G401.6 (cell line): Measurements from ENCODE around the gene COL4A6.
"Not testable (repeated sequence)": the region's sequence is repeated elsewhere in the genome, so short reads cannot be mapped to it uniquely, and the experiment has no call there.

Experiments used
- FAIRE-seq: peaks from 2 replicates; lab custom pipeline; 2012; peaks lifted over from hg19 to GRCh38; lab: Jason Lieb, UNC

COL4A6 gene

DNA sequence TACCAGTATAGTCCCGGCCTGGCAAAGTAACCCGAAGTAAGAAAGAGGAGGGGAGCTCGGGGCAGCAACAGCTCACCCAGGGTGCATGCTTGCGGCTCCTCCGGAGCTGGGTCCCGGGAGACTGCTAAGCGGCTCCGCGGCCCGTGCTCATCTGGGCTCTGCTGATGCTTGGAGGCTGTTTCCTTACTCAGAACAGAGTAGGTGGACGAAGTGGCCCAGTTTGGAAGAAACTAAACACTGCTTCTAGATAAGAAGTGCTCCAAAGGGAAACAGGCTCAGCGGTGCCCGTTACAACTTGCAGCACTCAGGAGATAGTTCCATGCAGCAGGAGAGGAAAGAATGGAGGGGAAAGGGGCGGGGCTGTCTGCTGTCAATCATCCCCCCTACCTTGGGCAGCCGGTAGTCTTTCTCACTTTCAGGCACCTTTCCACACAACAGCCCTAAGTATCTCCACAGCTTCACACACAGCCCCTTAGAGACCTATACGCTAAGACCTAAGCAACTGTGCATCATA lies at the start of gene COL4A6:
Gene COL4A6 (minus strand): TSS at position 313 of the 514 bp plus-strand sequence. CDS start 226 bp downstream, at position 87.
- FAIRE-seq, result no peak

DNA sequence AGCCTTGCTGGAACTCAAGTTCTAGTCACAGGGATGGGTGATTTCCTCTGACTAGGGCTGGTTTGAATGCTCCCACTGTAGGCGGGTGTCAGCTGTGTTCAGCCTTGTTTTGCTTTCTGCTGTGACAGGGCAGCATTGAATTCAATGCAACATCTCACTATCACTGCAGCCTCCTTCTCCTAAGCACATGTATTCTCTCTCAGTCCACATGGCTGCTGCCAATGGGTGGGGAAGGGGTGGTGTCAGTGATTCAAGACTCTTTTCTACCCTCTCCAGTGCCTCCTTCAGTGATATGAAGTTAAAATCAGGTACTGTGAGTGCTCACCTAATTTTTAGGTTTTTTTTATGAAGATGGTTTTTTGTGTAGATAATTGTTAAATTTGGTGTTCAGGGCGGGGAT lies 47.7 kb upstream of the COL4A6 start:
- no peak for FAIRE-seq

DNA sequence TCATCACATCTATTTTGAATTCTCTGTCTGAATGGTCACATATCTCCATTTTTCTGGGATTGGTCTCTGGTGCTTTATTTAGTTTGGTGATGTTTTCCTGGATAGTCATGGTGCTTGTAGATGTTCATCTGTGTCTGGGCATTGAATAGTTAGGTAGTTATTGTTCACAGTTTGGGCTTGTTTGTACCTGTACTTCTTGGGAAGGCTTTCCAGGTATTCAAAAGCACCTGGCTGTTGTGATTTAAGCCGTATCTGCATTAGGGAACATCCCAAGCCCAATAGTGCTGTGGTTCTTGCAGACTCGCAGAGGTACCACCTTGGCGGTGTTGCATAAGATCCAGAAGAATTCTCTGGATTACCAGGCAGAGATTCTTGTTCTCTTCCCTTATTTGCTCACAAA lies 46.0 kb upstream of the COL4A6 start:
- FAIRE-seq, result no peak

DNA sequence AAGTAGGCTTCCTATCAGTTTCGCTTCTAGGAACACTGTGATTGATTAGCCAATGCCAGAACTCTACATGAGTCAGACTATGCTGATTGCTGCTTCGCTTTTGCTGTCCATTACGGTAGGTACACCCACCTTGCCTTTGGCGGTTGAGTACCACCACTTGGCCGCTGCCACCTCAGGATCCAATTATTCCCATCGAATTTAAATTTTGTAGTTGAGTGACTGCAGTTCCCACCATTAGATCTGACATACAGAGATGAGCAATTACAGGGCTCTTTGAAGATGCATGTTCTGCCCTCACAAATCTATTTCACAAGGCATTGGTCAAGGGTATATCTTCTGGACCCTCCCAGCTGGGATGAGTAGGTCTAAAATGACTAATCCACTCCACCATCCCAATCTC lies 43.3 kb upstream of the COL4A6 start:
- not testable (repeated sequence) for FAIRE-seq

DNA sequence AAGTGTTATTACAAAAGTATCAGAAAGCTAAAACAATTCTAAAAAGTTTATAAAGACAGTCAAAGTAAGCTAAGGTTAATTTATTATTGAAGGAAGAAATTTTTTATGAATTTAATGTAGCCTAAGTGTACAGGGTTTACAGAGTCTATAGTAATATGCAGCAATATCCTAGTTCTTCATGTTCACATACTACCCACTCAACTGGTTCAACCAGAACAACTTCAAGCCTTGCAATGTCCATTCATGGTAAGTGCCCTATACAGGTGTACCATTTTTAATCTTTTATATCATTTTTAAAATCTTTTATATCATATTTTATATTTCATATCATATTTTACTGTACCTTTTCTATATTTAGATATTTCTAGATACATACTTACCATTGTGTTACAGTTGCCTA lies 35.8 kb upstream of the COL4A6 start:
- no peak for FAIRE-seq

DNA sequence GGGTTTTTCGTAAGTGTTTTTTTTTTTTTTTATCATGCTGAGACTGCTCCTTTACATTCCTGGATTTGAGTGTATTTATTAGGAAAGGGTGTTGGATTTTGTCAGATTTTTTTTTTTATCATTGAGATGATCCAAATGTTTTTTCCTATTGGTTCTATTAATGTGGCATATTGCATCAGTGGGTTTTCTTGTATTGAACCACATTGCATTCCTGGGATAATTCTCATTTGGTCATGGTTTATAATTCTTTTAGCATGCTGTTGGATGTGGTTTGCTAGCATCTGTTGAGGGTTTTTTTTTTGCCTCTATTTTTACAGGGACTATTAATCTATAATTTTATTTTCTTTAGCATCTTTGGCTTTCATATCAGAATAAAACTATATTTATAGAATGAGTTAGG lies 30.3 kb upstream of the COL4A6 start:
- no peak for FAIRE-seq

DNA sequence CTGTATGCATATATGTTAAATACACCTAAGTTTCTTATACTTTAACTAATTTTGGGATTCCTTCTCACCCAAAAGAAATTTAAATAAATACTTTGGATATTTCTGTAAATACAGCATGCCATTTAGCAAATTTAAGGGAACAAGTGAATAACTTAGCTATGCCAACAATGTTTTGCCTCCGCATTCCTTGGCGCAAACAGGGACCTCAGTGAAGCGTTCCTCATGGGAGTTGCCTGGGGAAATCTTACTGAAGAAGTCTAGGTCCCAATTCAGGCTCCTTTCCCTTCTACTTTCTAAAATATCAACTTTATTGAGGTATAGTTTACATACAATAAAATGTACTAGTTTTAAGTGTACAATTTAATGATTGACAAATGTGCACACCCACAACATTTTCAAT lies 26.4 kb upstream of the COL4A6 start:
- FAIRE-seq, result no peak

DNA sequence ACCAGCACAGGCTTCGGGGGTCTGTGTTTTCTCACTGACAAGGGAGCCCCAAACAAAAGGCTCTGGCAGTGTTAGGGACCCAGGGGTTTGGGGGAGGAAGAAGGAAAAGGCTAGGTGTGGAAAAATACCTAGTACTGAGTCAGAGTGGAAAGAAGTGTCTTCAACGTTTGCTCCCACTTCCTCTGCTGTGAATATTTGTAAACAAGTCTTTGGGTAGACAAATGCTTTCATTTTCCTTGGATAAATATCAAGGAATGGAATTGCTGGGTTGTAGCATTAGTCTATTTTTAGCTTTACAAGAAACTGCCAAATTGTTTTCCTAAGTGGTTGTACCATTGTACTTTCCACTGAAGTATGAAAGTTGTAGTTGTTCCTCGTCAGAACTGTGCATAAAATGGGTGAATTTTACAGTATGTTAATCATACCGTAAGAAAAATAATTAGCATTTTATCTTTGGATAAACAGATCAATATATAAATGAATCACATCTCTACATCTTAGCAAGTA lies 18.8 kb upstream of the COL4A6 start:
- no peak for FAIRE-seq

DNA sequence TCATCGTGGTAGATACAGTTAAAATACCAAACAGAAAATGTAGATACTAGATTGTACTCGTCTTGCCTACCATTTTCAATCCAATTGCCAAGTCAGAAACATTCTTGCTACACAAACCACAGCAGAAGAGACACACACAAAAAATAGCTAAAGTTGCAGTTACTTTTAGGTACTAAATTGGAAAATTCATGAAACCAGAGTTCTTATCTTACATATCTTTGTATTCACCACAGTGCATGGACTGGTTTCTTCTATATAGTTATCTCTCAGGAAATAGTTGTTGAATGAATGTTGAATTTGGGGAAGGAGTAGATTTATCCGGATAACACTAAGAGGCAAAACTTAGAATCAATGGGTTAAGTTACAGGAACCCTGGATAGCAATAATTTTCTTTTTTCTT lies 15.6 kb upstream of the COL4A6 start:
- FAIRE-seq, result no peak

DNA sequence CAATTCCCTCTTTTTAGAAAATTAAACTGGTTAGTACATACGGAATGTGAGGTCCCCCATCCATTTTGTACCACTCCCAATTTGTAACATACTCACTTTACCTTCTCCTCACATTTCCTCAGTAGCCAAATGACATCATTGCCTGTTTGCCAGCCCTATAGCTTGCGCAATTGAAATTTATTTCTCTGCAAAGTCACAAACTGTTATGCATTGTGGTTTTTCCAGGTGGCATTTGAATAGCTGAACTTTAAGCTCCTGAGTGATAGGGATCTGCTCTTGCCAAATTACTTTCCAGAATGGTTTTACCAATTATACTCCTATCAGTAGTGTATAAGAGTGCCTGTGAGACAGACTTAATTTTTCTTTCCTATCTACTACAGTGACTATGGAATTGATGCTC lies 9.1 kb upstream of the COL4A6 start:
- no peak for FAIRE-seq

DNA sequence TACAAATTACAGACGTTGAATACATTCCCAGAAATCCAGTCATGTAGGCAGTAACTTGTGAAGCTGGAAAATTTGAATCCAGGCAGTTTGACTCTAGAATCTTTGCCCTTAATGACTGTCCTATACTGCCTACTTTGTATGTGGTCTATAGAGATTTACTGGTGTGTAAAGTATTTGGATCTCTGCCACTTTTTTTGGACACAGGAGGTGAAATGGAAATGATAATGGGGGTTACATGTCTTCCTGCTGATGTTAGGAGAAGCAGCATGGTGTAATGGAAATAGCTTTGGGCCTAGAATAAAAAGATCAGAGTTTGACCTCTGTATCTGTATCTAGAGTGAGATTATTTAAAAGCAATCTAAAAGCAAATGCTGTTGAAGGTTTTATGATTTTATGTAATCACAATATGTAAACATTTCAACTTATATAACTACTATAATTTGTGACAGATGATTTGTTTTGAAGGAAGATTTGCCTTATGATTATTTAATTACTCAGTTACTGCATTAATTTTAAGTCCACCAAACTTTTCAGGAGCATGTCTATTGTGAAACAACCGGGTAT lies 4.8 kb upstream of the COL4A6 start:
- no peak for FAIRE-seq

DNA sequence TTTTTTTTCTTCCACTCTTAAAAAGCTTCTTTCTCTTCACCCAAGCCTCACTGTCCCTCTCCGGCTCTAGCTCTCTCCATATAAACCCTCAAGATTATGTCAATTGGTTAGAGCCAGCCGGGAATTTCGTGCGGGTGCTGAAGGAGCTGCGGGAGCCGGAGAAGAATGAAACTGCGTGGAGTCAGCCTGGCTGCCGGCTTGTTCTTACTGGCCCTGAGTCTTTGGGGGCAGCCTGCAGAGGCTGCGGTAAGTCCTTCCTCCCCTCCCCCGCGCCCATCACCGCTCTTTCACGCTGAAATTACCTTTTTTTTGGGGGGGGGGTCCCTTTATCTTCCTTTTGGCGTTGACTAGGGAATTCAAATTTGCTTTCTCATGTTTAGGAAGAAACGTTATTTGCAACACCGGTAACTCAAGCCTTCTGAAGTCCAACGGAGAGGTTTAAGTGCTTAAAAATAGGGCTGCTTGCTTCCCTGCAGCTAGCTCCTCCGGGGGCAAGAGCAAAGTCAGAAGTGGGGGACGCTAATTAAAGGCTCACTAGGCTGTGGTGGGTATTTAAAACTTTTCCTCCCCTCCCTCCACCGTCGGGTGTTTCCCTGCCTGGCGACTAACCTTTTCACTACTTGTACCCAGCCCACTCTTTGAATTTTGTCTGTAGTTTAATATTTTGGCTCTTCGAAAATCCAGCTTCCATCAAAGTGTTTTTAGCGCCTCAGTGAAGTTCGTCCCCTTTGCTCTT lies 1.9 kb upstream of the COL4A6 start:
- no peak for FAIRE-seq

DNA sequence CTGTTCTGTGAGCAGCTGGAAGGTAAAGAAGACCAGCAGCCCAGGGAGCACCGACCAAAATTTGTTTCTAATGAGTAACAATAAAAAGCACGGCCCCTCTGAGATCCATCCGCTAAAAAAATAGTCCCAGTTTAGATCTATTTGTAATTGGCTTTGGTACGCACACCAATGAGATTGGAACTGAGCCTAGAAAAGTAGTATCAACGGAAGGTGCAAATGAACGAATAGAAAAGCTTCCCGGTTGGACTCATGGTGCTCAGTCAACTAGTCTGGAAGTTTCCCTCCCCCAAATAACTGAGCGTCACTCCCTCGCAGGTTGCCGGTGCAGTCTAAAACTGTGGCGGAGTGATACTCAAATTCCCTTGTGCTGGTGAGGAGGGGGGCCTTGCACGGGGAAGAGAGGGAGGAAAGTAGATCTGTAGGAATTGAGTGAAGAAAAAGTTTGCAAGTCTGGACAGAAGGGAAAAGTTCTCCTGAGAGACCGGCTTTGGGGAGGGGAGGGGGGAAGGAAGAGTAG lies 1.3 kb upstream of the COL4A6 start, which contains the start of gene COL4A5:
Gene COL4A5 (plus strand): TSS at position 413 of the 517 bp plus-strand sequence. CDS start 288 bp downstream, outside the sequence.
- no peak for FAIRE-seq

DNA sequence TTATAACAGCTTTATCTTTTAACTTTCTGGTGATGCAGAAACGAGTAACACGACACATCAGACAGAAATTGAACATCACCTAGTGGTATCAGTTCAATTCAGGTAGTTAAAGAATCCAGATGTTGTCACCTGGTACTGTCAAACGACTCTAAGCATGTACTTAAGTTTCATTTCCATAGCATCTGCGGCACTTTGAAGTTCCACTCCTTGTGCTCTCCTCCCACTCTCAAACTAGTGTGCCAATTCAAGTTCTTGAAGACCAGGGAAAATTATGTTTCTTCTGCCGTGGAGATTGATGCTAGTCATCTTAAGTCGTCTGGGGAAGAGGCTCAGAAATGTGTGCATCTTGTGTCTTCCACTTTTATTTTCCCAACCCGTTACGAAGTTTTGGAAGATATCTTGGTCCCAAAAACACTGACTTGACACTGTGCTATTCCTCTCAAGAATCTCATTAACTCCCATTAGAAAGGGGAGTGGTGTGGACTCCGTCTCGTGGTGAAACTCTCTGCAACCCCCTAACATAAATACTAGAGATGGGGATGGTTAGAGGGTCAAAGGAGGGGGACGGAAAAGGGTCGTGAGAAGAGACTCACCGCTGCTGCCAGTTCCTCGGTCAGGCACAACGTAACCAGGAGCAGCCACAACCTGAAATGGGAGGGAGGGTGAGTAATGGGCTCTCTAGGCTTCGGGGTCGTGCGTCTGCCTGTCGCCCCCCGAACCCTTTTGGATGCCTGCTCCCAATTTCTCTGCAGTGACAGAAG lies 693 bp downstream of the COL4A6 start:
- no peak for FAIRE-seq

DNA sequence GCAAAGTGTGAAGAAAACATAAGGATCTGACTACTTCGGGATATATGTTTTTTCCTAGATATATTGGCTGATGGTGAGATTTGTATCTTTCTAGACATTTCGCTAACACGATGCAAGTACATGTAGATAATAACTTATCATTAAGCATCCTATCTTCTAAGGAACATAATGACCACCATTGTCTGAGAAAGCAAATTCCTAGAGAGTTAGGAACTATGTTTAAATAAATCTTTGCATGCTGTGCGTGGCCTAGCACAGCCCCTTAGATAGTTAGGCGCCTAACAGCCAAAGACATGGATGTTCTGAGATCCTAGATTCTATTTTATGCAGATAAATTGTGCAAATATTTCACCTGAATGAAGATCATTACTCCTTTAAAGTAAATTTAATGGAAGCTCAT lies 3.0 kb downstream of the COL4A6 start:
- FAIRE-seq, result no peak

DNA sequence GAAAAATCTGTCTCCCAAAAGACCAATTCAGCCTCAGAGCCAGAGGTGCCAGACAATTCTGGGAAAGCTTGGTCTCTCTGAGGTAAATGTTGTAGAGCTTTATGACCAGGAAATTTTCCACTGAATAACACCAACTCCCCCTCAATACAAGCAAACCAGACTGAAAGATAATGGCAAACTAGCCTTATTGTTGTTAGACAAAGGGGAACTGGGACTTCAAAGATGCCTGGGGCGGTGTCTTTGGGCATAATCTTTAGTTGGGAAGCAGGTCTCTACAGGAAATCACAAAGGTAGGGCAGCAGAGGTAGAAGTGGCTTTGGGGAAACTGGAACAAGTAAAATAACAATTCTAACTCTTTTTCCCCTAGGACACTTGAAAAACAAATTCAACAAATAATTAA lies 12.0 kb downstream of the COL4A6 start:
- no peak for FAIRE-seq

DNA sequence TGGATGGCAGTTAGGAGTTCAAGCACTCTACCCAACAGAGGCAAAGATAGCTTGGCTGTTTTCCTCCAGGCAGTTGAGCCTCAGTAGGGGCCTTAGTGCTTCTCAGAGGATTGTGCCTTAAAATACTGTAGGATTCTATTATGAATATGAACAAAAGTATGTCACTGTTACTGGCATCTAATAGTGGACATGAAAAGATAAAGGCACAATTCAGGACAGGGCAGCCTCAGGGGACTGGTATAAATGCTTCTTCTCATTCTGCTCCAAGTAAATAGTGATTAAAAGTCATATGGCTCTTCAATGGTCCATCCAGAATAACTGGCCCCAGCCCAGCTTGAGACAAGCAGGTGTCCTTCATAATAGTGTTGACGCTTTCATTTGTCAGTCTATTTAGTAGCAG lies 17.7 kb downstream of the COL4A6 start:
- FAIRE-seq, result no peak

DNA sequence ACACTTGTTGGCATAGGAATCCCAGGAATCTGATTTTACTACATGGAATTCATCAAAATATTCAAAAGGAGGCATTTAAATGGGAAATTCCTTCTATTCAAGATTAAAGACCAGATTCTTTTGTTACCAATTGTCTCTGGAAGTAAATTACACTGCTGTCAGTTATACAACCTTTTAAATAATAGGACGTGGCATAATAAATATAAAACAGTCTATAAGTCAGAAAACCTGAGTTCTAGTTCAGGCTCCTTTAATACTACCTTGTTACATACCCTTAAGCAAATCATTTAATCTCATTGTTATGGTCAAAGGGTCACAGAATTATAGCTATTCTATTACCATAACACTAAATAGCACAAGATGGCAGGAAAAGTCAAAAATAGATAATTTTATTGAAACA lies 18.8 kb downstream of the COL4A6 start:
- FAIRE-seq, result no peak

DNA sequence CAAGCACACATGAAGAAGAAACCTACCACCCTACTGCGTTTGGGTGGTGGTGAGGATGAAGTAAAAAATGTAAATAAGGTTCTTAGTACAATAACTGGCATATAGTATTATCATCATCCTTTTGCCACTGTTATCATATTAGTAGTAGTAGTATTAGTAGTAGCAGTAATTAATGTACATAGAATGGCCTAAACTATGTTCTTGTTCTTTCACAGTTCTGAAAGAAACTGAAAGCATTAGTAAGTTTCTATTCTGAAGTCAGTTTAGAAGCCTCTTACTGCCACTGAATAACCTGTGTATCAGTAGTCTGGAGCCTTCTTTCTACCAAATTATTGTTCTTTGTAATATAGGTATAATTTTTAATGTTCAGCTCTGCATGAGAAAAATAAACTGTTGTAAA lies 21.0 kb downstream of the COL4A6 start:
- FAIRE-seq, result no peak

DNA sequence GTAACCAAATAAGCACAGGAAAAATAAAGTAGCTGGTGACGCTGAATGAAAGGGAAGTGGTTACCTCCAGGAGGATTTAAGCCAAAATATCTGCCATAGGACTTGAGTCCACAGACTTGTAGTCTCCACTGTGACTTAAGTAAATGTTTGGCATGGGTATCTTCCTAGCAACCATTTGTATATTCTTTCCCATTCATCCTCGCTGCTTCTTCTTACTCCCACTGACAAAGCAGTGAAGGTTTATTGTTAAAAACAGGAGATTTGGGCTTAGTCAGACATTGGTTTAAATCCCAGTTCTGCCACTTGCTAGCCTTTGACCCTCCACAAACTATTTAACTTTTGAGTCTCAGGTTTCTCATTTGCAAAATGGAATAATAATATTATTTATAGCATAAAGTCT lies 22.3 kb downstream of the COL4A6 start:
- FAIRE-seq, result no peak

DNA sequence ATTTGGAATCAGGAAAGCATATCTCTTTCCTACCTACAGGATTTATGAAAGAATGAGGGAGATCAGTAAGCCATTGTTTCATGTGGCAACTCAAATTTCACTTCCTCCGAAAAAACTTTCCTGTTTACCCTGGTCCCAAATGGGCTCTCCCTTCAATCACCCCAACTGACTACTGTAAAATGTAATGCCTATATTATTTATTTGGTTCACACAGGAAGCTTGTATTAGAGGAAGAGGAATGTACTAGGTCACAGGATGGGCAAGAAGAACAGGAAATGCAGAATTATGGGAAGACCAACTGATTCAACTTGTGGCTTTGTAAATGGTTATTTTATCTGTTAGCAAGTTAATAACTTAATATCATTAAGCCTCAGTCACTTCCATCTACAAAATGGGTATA lies 23.1 kb downstream of the COL4A6 start:
- no peak for FAIRE-seq

DNA sequence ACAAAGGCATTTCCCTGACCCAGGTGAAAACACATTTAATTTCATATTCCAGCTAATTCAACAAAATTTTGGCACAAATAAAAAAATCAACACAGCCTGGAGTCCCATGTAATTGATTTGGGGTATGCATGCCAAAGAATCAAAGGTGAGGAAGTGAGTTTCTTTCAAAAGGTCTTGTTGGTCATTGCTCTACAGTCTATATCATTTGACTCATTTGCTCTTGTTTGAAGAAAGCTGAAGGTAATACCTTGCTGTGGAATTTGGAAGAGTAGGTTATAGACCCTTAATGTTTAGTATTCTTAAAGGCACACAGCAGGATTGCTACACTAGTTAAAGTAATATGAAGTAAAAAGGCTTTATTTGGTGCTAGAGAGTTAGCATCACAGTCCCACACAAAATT lies 25.4 kb downstream of the COL4A6 start:
- FAIRE-seq, result no peak
